Activated T-cell treated with anti-CD3 and anti-CD28 coated beads for 24 hours (primary cell): Measurements from ENCODE around the gene KIFAP3.
"Not testable (repeated sequence)": the region's sequence is repeated elsewhere in the genome, so short reads cannot be mapped to it uniquely, and the experiment has no call there.

Experiments
- DNase-seq: peaks from one replicate; pipeline ENCODE4 v3.0.0-alpha.2; 2020; ENCODE audit warnings: low read depth

The KIFAP3 gene

DNA sequence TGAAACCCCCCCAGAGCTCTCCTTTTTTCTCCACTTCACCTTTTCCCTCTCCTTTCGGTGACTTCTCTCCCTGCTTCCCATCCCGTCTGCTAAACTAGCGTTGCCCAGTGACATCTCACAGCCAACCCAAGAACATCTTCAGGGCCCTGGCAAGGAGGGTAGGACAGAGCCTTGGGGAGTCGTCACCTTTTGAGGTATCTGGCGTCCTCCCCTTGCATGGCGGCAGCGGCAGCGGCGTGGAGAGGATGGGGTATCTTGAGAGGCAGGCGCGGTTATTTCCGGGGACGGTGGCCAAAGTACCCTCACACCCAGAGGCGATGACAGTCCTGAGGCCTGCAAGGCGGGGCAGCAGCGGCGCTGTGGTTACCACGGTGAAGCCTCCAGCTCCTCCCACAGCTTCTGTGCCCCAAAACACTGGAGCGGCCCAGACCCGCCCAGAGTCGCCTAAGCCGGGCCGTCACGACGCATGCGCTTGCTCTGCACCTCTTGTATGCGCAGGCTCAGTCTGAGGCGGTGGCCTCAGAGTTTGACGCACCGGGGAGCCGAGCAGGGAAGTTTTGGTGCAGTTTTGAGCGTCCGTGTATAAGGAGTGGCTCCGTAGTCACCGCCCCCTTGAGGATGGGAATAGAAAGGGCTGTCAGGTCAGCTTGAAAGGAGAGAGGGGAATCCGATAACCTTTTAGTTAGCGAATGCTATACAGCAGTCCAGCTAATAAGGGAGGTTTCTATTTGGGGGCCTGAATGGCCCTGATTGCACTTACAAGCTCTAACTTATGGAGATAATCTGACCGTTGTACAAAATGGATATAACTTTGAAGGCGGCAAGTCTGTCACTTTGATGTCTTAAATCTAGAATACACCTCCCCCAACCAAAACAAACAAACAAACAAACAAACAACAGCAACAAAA, at the start of gene KIFAP3:
KIFAP3 (minus strand) TSS at position 446 of the 908 bp plus-strand sequence; CDS start at position 218, 228 bp downstream.
- DNase-seq = peak; percentile 96

DNA sequence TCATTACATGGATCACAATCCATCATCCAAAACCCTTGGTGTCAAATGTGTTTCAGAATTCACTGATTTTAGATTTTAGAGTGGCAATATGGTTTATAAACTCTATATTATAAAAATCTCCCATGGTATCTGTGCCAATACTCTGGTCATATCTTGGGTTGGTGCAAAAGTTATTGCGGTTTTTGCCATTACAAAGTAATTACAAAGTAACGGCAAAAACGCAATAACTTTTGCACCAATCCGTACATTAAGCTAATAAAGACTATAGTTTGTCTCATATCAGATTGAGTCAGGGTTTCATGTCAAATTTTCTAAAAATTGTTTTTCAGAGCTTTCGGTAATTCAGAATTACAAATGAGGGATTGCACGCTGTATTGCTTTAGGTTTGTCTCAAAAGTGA, 47.9 kb upstream of the KIFAP3 start:
- no peak for DNase-seq

DNA sequence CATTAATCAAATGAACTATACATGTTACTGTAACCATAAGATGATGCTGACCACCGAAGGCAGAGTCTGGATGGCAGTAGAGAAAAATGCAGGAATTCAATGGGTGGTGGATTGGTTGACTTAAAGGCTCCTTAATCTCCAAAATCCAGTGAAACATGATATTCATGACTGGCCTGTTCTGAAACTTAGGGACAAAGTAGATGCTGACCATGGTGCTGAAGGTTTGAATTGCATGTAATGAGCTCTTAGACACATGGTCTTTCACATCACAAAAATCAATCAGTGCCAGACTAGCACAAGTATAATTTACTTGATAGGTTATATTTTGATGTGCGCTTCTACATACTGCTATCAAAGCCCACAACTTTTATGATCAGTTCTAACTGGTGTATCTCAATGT, 40.4 kb upstream of the KIFAP3 start:
- no peak for DNase-seq

DNA sequence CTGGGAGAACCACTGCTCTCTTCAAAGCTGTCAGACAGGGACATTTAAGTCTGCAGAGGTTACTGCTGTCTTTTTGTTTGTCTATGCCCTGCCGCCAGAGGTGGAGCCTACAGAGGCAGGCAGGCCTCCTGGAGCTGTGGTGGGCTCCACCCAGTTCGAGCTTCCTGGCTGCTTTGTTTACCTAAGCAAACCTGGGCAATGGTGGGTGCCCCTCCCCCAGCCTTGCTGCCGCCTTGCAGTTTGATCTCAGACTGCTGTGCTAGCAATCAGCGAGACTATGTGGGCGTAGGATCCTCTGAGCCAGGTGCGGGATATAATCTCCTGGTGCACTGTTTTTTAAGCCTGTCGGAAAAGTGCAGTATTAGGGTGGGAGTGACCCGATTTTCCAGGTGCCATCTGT, 38.6 kb upstream of the KIFAP3 start:
- not testable (repeated sequence) for DNase-seq

DNA sequence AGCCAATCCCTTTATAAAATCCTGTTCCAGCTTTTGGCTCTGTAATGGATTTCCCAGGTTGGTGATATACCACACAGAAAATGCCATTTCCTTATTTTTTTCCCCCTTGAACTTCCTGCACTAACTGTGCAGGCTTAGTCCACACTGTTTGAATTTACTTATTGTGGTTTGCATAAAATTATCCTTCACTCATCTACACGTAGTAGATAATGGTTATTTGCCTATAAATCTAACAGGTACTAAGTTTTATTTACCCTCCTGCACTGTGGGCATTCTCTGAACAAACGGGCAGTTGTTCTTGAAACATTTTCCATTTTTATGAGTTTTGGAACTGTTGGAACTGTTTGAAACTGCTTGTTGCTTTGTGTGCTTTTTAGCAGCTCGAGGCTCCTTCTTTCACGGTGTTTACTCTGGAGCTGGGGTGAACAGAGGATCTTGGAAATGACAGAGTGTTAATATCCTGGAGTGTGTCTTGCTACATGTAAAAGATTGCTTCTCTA, 23.0 kb upstream of the KIFAP3 start:
- DNase-seq = no peak

DNA sequence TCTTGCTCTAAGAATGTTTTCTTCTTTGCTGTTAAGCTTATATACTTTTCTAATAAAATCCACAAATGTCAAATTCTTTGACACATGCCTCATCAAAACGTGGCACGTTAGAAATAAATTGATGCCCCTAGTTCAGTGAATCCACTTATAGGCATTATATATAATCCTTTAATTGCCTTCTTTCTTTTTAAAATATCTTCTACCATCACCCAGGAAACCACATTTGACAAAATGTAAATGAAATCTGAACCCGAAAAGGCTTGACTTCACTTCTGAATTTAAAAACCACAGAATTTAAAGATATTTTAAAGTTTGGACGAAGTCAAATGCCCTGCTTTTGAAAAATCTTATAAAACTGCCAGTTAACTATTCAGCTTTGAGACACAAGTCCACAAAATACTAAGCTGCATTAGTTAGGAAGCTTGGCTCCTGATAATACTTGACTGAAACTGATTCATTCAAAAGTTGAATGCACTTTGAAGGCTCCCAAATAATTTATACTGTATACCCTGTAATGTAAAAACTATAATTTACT, 22.4 kb upstream of the KIFAP3 start:
- no peak for DNase-seq

DNA sequence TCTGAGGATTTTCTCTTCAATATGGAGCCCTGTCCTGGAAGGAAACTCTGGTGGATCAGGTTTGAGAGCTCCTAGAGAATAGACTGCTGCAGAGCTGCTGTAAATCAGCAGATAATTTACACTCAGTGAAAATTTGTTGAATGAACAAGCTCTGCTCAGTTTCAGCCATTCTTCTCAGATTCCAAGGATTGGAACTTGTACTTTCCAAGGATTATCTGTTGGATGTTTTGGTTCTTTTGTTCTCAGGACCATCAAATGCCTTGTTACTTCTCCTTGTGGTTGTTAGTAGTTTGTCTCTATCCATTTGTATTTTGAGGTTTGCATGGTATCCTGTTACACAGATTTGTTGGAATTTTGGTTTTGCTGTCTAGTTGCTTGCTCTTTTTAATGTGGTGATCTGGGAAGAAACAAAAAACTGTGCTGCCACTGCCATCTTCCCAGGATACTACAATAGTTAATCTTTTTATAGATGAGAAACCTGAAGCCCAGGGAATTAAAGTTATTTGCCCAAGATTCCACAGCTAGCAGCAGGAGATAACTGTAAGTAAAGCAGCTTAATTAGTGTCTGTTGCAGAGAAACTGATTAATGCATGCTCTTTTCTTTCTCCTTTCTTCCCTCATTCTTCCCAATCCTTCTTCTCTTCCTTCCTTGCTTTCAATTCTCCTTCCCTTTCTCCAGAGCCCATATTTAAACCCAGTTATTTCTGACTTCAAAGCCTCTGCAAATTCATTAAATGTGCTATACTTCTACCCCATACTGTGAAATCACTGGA, 21.7 kb upstream of the KIFAP3 start:
- DNase-seq = no peak

DNA sequence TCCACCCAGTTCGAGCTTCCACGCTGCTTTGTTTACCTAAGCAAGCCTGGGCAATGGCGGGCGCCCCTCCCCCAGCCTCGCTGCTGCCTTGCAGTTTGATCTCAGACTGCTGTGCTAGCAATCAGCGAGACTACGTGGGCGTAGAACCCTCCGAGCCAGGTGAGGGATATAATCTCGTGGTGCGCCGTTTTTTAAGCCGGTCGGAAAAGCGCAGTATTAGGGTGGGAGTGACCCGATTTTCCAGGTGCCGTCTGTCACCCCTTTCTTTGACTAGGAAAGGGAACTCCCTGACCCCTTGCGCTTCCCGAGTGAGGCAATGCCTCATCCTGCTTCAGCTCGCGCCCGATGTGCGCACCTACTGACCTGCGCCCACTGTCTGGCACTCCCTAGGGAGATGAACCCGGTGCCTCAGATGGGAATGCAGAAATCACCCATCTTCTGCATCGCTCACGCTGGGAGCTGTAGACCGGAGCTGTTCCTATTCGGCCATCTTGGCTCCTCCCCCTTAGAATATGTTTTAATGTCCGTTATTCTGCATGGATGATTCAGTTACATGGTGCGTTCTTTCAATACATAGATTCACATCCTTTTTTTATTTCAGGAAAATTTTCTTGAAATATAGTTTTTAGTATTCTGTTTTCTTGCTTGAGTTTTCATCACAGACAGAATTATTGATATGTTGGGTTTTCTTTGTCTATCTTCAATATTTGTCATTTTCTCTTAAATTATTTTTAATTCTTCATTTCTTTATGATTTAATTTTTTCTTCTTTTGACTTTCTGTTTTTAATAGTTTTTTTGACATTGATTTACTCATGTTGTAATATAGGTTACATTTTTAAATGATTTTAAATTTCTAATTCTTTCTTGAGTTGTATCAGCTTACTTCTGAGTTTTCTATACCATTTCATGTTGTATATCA, 20.5 kb upstream of the KIFAP3 start:
- not testable (repeated sequence) for DNase-seq

DNA sequence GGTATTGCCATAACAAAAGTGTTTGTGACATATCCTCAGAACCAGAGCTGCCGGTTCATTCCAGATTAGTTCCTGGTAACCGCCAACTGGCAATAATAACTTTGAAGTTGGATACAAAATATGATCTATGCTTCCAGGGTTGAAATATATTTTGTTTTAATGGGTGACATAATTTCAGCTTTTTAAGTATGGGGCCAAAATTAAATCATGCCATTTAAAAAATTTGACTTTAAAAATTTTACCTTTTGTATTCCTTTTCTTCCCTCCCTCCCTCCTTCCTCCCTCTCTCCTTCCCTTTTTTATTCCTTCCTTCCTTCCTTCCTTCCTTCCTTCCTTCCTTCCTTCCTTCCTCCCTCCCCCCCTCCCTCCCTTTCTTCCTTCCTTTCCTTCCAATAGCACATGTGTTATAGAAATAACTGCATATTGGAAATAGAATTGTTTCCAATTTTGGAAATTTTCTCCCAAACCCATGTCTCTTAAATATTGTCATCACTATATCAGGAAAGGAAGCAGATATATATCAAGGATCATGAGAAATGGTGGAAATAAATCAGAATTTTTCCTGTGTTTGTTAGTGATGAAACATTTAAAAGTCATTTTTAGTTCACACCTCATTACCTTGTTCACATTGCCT, 12.0 kb upstream of the KIFAP3 start:
- DNase-seq = no peak

DNA sequence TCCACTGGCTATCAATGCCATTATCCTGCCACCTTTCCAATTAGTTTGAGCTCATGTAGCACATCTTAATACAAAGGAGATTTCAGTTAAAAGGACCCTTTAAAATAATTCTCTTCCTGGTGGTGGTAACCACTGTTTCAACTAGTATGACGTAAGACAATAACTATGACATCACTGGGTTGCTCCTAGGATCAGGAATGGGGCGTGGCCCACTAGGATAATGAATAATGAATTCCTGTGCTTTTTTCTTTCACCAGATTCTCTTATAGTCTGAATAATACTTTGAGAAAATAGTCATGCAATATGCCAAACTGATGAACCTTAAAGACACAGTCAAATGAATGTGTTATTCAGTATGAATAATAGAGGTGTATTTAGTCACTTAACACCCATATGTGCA, 10.6 kb upstream of the KIFAP3 start:
- DNase-seq = no peak

DNA sequence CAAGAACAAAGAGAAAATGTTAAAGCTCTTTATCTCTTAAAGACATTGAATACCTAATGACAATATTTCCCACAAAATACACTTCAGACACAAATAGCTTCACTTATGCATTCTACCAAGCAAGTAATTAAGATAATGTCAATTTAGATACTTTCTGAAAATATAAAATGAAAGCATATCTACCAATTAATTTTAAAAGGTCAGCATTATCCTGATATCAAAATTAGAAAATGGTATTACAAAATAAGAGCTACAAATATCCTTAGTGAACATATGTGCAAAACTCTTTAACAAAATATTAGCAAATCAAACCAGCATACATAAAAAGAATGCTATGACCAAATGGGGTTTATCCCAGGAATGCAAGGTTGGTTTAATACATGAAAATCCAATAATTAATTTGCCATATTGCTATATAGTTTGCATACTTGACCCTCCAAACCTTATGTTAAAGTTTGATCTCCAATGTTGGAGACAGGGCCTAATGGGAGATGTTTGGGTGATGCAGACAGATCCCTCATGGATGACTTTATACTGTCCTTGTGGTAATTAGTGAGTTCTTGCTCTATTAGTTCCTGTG, 4.2 kb upstream of the KIFAP3 start:
- no peak for DNase-seq

DNA sequence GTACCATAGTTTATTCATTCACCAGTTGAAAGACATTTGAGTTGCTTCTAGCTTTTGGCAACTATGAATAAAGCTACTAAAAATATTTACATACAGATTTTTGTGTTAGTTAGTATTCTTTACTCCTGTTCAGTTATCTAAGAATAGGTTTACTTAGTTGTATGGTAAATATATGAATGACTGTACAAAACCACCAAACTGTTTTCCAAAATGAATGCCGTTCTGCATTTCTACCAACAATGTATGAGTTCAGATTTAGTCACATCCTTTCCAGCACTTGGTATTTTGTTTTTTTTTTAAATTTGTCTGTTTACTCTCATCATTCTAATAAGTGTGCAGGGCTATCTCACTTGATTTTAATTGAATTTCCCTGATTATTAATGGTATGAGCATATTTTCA, 3.4 kb upstream of the KIFAP3 start:
- DNase-seq = no peak

DNA sequence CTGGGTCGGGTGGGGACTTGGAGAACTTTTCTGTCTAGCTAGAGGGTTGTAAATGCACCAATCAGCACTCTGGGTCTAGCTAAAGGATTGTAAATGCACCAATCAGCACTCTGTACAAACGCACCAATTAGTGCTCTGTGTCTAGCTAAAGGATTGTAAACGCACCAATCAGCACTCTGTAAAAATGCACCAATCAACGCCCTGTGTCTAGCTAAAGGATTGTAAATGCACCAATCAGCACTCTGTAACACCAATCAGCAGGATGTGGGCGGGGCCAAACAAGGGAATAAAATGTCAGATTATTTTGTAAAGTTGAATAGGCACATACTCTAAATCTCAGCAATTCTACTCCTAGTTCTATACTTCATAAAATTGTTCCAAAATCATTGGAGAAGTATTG, 2.5 kb upstream of the KIFAP3 start:
- not testable (repeated sequence) for DNase-seq

DNA sequence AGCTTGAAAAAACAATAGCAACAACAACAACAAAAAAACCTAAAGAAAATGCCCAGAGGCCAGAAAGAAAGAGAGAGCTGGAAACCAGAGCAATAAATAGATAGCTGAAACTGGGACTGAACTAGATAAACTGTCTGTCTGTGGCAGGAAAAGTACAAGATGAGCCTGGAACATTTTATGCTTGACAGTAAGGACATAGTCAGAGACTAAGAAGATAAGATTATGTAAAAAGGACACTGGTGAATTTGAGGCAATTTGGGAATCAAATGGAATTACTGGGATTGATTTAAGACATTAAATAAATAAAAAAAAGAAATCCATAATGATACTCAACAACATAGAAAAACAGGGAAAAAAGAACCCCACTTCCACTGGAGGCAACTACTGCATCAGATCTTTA, 1.7 kb upstream of the KIFAP3 start:
- no peak for DNase-seq

DNA sequence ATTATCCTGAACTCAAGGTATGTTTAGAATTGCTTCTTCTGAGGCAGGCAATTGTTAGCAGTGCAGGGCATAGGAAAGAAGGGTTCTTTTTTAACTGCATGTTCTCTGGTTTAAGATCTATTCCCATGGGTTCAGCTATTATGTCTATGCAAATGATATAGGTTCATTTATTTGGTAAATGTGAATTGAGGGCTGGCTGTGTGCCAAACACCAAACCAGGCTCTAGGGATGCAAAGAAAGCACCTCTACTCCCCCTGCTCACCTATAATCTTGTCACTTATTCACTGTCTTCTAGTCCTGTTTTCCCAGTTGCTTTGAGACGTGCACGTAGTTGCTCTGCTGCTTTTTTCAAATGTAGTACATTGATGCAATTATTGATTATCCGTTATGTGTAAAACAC, 691 bp upstream of the KIFAP3 start:
- no peak for DNase-seq

DNA sequence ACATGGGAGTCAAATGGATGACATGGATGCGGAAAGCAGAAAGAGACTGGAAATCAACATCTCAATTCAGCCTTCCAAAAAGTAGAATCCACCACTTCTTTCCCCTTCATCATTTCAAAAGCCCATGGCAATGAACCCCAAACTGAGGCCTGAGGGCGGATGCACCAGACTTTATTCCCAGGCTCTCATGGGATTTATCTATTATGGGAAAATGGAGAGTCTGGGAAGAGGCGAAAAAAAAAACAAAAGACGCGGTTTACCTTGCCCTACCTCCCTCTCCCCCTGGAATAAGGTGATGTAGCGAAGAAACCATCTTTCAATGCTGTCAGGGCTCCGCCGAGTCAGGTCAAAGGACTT, 624 bp downstream of the KIFAP3 start:
- DNase-seq = no peak

DNA sequence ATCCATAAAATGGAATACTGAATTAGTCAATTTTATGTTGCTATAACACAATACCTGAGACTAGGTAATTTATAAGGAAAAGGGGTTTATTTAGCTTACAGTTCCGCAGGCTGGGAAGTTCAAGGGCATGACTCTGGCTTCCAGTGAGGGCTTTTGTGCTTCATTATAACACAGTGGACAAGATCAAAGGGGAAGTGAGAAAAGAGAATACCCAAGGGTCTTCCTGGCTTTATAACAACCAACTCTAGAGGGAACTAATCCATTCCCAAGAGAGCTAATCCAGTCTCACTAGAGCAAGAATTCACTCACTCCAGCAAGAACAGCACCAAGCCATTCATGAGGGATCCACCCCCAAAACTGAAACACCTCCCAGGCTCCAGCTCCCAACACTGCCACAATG, 3.1 kb downstream of the KIFAP3 start:
- DNase-seq = no peak

DNA sequence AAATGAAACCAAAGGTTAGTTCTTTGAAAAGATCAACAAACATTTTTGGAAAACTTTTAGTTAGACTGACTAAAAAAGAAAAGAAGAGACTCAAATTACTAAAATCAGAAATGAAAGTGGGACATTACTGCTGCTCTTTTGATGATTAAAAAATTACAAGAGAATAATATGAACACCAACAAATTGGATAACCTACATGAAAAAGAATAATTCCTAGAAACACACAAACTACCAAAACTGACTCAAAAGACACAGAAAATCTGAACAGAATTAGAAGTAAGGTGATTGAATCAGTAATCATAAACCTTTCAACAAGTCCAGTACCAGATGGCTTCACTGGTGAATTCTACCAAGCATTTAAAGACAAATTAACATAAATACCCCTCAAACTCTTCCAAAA, 5.6 kb downstream of the KIFAP3 start:
- no peak for DNase-seq

DNA sequence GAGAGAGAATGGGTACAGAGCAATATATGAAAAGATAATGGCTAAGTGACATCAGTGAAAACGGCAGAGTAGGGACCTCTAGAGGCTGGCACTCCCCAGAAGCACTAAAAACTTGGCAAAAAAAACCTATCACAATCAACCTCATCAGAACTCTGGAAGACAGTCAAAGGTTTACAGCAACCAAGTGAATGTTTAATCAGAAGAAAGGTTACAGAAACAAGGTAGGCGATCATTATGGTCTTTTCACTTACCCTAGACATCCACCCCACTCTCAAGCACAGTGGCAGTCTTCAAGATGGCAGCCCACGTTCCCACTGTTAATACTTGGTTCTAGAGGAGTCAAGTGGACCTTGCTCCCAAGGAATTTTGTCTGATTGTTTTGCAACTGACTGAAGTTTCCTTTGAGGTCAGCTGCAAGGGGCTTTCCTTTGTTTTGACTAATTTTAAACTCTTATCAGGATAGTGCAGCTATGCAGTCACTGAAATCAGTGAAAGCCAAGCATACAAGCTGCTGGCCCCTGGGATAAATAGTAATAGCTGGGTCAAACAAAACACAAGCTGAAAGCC, 7.2 kb downstream of the KIFAP3 start:
- no peak for DNase-seq

DNA sequence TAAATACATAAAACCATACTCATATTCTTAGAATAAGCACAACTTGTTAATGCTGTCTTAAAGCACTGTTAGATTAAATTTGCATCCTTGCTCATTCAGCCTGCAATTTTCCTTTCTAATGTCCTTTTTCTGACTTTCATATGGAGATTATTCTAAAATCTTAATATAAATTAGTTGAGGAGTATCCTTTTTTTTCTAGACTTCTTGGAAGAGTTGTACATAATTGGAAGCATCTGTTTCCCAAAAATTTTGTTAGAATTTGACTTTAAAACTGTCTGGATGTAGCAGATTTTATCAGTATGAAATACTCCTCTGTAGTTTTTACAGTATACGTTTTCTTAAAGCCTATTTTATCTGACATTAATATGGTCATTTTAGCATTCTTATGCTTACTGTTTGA, 9.7 kb downstream of the KIFAP3 start:
- no peak for DNase-seq
